A549 (cell line): ENCODE results near the gene WDR75. TPM values are rescaled to one million over a fixed set of nuclear protein-coding genes. Genes with fewer than 3 reads are reported as not detected.

Experiments used
- ATAC-seq, 2 experiments: fragments of 200-7000 bp in 1 of 2; fragments of >200 bp in 1 of 2; cut with Nextera tagmentation in 1 of 2; cut with Tn5 transposase in 1 of 2; 3 replicates each; pipeline versions ENCODE4 v1.8.0 to v1.9.1; 2018 to 2020; ENCODE audit warnings: mild to moderate bottlenecking in 1 of 2, moderate library complexity in 1 of 2
- CTCF ChIA-PET: fragments of 300-600 bp; sonication (Branson Sonifier 250); formaldehyde crosslinking; extraction: SDS; loops from one replicate; lab custom pipeline; 2021; ENCODE audit warnings: antibody characterized with exemption, inconsistent platforms; lab: Yijun Ruan, JAX
- POLR2A ChIA-PET: fragments of 350-600 bp; formaldehyde crosslinking; extraction: SDS; loops from one replicate; lab custom pipeline; 2021; ENCODE audit warnings: antibody characterized with exemption, inconsistent platforms; lab: Yijun Ruan, JAX
- DNase-seq, 2 experiments: peaks; one replicate each; pipeline versions ENCODE4 v3.0.0 to v3.0.0-alpha.2; 2011 to 2016; ENCODE audit warnings: low read depth in 1 of 2, low spot score in 1 of 2
- FAIRE-seq: peaks from 2 replicates; lab custom pipeline; 2011; peaks lifted over from hg19 to GRCh38; lab: Jason Lieb, UNC
- H3K27ac ChIP-seq, 2 experiments: fragments of >200 bp; sonication (Bioruptor Twin); formaldehyde crosslinking; 3 replicates each; pipeline ENCODE4 v1.5.1; 2016 to 2017
- H3K4me1 ChIP-seq: fragments of >200 bp; sonication (Bioruptor Twin); formaldehyde crosslinking; 3 replicates; pipeline ENCODE4 v1.6.1; 2016
- H3K4me2 ChIP-seq: fragments of >200 bp; sonication (Bioruptor Twin); formaldehyde crosslinking; 3 replicates; pipeline ENCODE4 v1.6.1; 2016
- H3K4me3 ChIP-seq: fragments of >200 bp; sonication (Bioruptor Twin); formaldehyde crosslinking; 3 replicates; pipeline ENCODE4 v1.5.1; 2016
- H3K9me3 ChIP-seq: fragments of >200 bp; sonication (Bioruptor Twin); formaldehyde crosslinking; 3 replicates; pipeline ENCODE4 v1.6.1; 2016
- CBX2 ChIP-seq: fragments of 200-600 bp; sonication (generic); IDR thresholded peaks from 2 replicates; pipeline ENCODE4 v1.6.1; 2016; ENCODE audit warnings: low read depth, mild to moderate bottlenecking, borderline replicate concordance
- CBX8 ChIP-seq: fragments of 200-600 bp; sonication (generic); IDR thresholded peaks from 2 replicates; pipeline ENCODE4 v1.6.1; 2016
- CEBPB ChIP-seq, 2 experiments: fragments of >200 bp in 1 of 2; sonication (Bioruptor Twin) in 1 of 2; formaldehyde crosslinking in 1 of 2; IDR thresholded peaks; 2 replicates each; pipeline ENCODE4 v1.6.1; 2012 to 2016
- ESRRA ChIP-seq: fragments of 150-350 bp; IDR thresholded peaks from 2 replicates; pipeline ENCODE4 v1.6.1; 2014; ENCODE audit warnings: mild to moderate bottlenecking, low read length, borderline replicate concordance
- FOSB ChIP-seq: fragments of 250-450 bp; sonication (Bioruptor Pico); IDR thresholded peaks from 2 replicates; pipeline ENCODE4 v1.5.0; 2020; ENCODE audit warnings: mild to moderate bottlenecking, moderate library complexity
- FOXS1 ChIP-seq: fragments of 250-450 bp; sonication (Bioruptor Pico); IDR thresholded peaks from 2 replicates; pipeline ENCODE4 v1.5.0; 2020; ENCODE audit warnings: mild to moderate bottlenecking, moderate library complexity
- GATA3 ChIP-seq: IDR thresholded peaks from 2 replicates; pipeline ENCODE4 v1.6.1; 2012; ENCODE audit warnings: borderline replicate concordance
- HDAC2 ChIP-seq: fragments of 200-600 bp; sonication (generic); IDR thresholded peaks from 2 replicates; pipeline ENCODE4 v1.6.1; 2016
- HOXB5 ChIP-seq: fragments of 250-450 bp; sonication (Bioruptor Pico); IDR thresholded peaks from 2 replicates; pipeline ENCODE4 v1.5.0; 2020; ENCODE audit warnings: mild to moderate bottlenecking, moderate library complexity
- KDM5A ChIP-seq: fragments of 200-600 bp; sonication (generic); IDR thresholded peaks from 2 replicates; pipeline ENCODE4 v1.6.1; 2016; ENCODE audit warnings: antibody characterized with exemption, mild to moderate bottlenecking
- MYC ChIP-seq: IDR thresholded peaks from 2 replicates; pipeline ENCODE4 v1.6.1; 2012; ENCODE audit warnings: mild to moderate bottlenecking, inconsistent platforms, low read length, improper control_type of control experiment, borderline replicate concordance
- POLR2A ChIP-seq: IDR thresholded peaks from 2 replicates; pipeline ENCODE4 v1.6.1; 2012; ENCODE audit warnings: mild to moderate bottlenecking, low read length
- RAD21 ChIP-seq, 2 experiments: fragments of >200 bp in 1 of 2; sonication (Bioruptor Twin) in 1 of 2; formaldehyde crosslinking in 1 of 2; IDR thresholded peaks in 1 of 2; conservative IDR thresholded peaks in 1 of 2; 2 replicates in 1 of 2; 3 replicates in 1 of 2; pipeline ENCODE4 v1.6.1; 2012 to 2018; ENCODE audit warnings: inconsistent platforms in 1 of 2
- RCOR1 ChIP-seq: fragments of 150-350 bp; IDR thresholded peaks from 2 replicates; pipeline ENCODE4 v1.6.1; 2014; ENCODE audit warnings: antibody characterized with exemption, low read length, low read depth
- RNF2 ChIP-seq: fragments of 200-600 bp; sonication (generic); IDR thresholded peaks from 2 replicates; pipeline ENCODE4 v1.6.1; 2016; ENCODE audit warnings: low read depth, mild to moderate bottlenecking, antibody characterized with exemption, moderate library complexity, borderline replicate concordance
- SMC3 ChIP-seq: fragments of >200 bp; sonication (Bioruptor Twin); formaldehyde crosslinking; IDR thresholded peaks from 3 replicates; pipeline ENCODE4 v1.6.1; 2018; ENCODE audit warnings: inconsistent platforms
- TFCP2L1 ChIP-seq: fragments of 250-450 bp; sonication (Bioruptor Pico); IDR thresholded peaks from 2 replicates; pipeline ENCODE4 v1.5.0; 2021; ENCODE audit warnings: mild to moderate bottlenecking
- ZFP36 ChIP-seq: fragments of 450-650 bp; IDR thresholded peaks from 2 replicates; pipeline ENCODE4 v1.6.1; 2014; ENCODE audit warnings: borderline replicate concordance; ENCODE audit not compliant: partially characterized antibody
- ZSCAN20 ChIP-seq: fragments of 250-450 bp; sonication (Bioruptor Pico); IDR thresholded peaks from 2 replicates; pipeline ENCODE4 v1.8.0; 2022; ENCODE audit warnings: mild to moderate bottlenecking, moderate library complexity
- WGBS: methylation state at CpG from one replicate; pipeline ENCODE4 v1.1.6; 2017; ENCODE audit errors: missing lambda C conversion rate; 5-methylcytosine and 5-hydroxymethylcytosine counted together
- polyA plus RNA-seq, 4 experiments: library from polyadenylated mRNA; depleted of rRNA in 3 of 4; stranded (reverse); fragments of >200 nt; fragmentation: RNase III in 1 of 4; extraction: RNeasy Plus Mini Kit Qiagen cat#74134 plus additional on column Dnase treatment in 1 of 4; gene quantifications; 2 replicates in 3 of 4; 3 replicates in 1 of 4; pipeline ENCODE4 v1.2.3, GENCODE V29; 2011 to 2017
- TF ChIP-seq, protein P1 (sequence below): IDR thresholded peaks from 2 replicates; pipeline ENCODE4 v1.6.1; 2012
- TF ChIP-seq, protein P2 (sequence below): fragments of >200 bp; sonication (Bioruptor Twin); formaldehyde crosslinking; IDR thresholded peaks from 3 replicates; pipeline ENCODE4 v1.5.1; 2016
- TF ChIP-seq, protein P3 (sequence below): fragments of 250-450 bp; sonication (Bioruptor Pico); IDR thresholded peaks from 2 replicates; pipeline ENCODE4 v1.5.0; 2021; ENCODE audit warnings: mild to moderate bottlenecking, moderate library complexity, borderline replicate concordance
- TF ChIP-seq, protein P4 (sequence below): fragments of >200 bp; sonication (Bioruptor Twin); formaldehyde crosslinking; IDR thresholded peaks from 2 replicates; pipeline ENCODE4 v1.6.1; 2016
- TF ChIP-seq, protein P5 (sequence below): IDR thresholded peaks from 2 replicates; pipeline ENCODE4 v1.6.1; 2012; ENCODE audit warnings: low read depth, borderline replicate concordance

WDR75 gene
- polyA plus RNA-seq, 2 of the 4 experiments (the other 2 are of a cell fraction) = 65.5 to 122 TPM

DNA sequence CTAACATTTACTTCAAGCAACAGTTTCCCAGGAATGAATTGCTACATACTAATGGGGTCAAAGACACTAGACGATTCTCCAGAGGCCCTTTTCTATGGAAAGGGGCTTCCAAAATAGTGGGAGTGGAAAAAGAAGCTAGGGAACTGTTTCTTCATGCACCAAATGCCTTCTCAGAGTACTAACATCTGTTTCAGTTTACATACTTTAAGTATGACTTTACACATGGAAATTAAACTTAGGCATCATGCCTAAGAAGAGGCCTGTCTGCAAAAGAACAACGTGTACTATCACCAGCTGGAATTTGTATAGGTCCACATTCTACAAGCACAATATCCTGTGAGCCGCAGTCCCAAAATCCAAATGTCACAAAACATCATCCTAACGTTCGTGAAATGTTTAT is 29.4 kb upstream of the WDR75 start:
- ChIA-PET POLR2A (no interaction called here), CTCF (interaction anchor here (0.7 to 3.1 kb wide), 19 partner anchors 8 to 1912 kb away, joined by 3 to 43 read pairs (median 6); partner anchors contain the start of gene WDR75)
- Histone ChIP-seq H3K4me1 (peaks cover 38% of the 10 kb centered on the region), H3K4me3 (no peak overlapping the region), H3K4me2 (peak overlapping the region; percentile 29; the same call in 2 of the 3 replicates), H3K9me3 (no peaks in the 10 kb centered on the region), H3K27ac (peak overlapping the region; percentile 61 to 66; a peak in 5 of 6 replicates)
- FAIRE-seq (no peak), ATAC-seq (peak in 1 of 2 experiments; percentile 55; a peak in 3 of 6 replicates), DNase-seq (peak in 1 of 2 experiments; percentile 11)
- WGBS = 21% methylated on average over 5 of the region's 5 CpGs
- TF ChIP-seq, protein P1, sequence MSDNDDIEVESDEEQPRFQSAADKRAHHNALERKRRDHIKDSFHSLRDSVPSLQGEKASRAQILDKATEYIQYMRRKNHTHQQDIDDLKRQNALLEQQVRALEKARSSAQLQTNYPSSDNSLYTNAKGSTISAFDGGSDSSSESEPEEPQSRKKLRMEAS = 0 out of 2 replicates have a peak, but pooled peaks have one; percentile 20
- TF ChIP-seq CBX2 (no peak), KDM5A (no peak), TFCP2L1 (CRISPR knock-in tag) (no peak), POLR2A (no peak)

DNA sequence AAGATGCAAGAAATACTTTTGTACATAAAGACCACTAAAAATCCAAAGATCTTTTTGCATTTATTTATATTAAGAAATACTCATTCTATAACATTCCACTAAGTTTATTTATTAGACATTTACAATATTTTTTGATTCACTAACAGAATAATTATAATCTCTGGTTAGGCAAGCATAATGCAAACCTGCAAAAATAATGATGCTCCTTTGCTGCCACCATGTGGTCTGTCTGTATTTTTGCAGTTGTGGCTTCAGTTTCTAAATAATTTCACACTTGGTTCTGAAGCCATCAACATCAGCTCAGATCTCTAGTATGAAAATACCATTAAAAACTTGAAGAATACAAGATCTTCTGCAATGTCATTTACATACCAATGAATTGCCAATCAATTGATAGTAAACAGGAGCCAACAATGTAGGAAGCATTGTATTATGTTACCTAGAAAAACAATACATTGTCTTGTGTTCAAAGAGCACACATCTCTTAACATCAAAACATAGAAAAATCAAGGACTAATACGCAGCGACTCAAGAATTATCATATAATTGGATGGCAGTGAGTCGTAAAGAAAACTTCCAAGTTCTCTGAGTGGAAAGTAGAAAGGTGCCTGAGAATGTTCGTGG is 28.8 kb upstream of the WDR75 start:
- no peak overlapping the region for H3K4me3 ChIP-seq
- WGBS = 19% methylated on average over 4 of the region's 4 CpGs
- ATAC-seq = peak in 1 of 2 experiments; percentile 77; a peak in 3 of 6 replicates
- ChIA-PET POLR2A (no interaction called here), CTCF (interaction anchor here (0.6 to 3.1 kb wide), 29 partner anchors 9 to 1913 kb away, joined by 3 to 43 read pairs (median 4); partner anchors contain the start of gene WDR75)
- DNase-seq = peak; percentile 12 to 53
- peak overlapping the region; percentile 29; the same call in 2 of the 3 replicates for H3K4me2 ChIP-seq
- no peaks in the 10 kb centered on the region for H3K9me3 ChIP-seq
- FAIRE-seq = peak; percentile 76
- H3K27ac ChIP-seq = peak overlapping the region; percentile 61 to 66; a peak in 4 of 6 replicates
- no peak for TF ChIP-seq MYC
- TF ChIP-seq, protein P1 = 0 out of 2 replicates have a peak, but pooled peaks have one; percentile 7
- no peak for TF ChIP-seq FOSB (CRISPR knock-in tag)
- TF ChIP-seq RNF2 = no peak
- TF ChIP-seq, protein P2, sequence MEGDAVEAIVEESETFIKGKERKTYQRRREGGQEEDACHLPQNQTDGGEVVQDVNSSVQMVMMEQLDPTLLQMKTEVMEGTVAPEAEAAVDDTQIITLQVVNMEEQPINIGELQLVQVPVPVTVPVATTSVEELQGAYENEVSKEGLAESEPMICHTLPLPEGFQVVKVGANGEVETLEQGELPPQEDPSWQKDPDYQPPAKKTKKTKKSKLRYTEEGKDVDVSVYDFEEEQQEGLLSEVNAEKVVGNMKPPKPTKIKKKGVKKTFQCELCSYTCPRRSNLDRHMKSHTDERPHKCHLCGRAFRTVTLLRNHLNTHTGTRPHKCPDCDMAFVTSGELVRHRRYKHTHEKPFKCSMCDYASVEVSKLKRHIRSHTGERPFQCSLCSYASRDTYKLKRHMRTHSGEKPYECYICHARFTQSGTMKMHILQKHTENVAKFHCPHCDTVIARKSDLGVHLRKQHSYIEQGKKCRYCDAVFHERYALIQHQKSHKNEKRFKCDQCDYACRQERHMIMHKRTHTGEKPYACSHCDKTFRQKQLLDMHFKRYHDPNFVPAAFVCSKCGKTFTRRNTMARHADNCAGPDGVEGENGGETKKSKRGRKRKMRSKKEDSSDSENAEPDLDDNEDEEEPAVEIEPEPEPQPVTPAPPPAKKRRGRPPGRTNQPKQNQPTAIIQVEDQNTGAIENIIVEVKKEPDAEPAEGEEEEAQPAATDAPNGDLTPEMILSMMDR = peak; percentile 94
- peak; percentile 91 for TF ChIP-seq SMC3
- no peak for TF ChIP-seq ZSCAN20 (CRISPR knock-in tag)
- TF ChIP-seq CEBPB (IDR thresholded peaks at IDR 0.05) = no peak; a peak in 1 of 4 replicates
- peak; percentile 95 to 97 for TF ChIP-seq RAD21 (conservative IDR thresholded peaks at IDR 0.05 in 1 of 2, IDR thresholded peaks at IDR 0.05 in 1 of 2)
- peaks cover 33% of the 10 kb centered on the region for H3K4me1 ChIP-seq

DNA sequence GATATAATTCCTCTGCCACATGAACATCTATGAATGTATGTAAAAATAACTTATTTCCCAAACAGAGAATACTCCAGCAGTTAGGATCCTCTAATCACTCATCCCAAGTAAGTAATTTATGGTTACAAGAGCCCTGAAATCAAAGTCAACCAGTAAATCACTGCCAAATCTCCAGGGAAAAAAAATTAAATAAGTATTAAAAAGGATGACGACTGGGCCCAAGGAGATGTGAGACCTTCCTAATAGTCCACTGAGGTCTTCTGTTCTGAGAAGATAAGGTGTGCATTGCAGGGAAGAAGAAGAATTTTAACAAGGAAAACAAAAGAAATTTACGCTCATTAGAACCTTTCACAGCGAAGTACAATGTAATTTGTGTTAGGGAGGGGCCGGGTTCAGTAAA is 28.0 kb upstream of the WDR75 start:
- H3K4me3 ChIP-seq = no peak overlapping the region
- no peak overlapping the region for H3K27ac ChIP-seq
- ATAC-seq (no peak), FAIRE-seq (no peak), DNase-seq (no peak)
- H3K4me1 ChIP-seq = peaks cover 25% of the 10 kb centered on the region
- ChIA-PET POLR2A (no interaction called here), CTCF (interaction anchor here (0.7 to 3.1 kb wide), 13 partner anchors 10 to 1914 kb away, joined by 3 to 43 read pairs (median 4); partner anchors contain the start of gene WDR75)
- no peak overlapping the region for H3K4me2 ChIP-seq
- TF ChIP-seq ESRRA (no peak), ZFP36 (no peak), GATA3 (no peak), POLR2A (no peak), KDM5A (no peak), FOXS1 (no peak), HDAC2 (no peak), RAD21 (conservative IDR thresholded peaks at IDR 0.05 in 1 of 2, IDR thresholded peaks at IDR 0.05 in 1 of 2) (no peak), CBX8 (no peak), HOXB5 (no peak), RCOR1 (no peak)
- TF ChIP-seq, protein P3, sequence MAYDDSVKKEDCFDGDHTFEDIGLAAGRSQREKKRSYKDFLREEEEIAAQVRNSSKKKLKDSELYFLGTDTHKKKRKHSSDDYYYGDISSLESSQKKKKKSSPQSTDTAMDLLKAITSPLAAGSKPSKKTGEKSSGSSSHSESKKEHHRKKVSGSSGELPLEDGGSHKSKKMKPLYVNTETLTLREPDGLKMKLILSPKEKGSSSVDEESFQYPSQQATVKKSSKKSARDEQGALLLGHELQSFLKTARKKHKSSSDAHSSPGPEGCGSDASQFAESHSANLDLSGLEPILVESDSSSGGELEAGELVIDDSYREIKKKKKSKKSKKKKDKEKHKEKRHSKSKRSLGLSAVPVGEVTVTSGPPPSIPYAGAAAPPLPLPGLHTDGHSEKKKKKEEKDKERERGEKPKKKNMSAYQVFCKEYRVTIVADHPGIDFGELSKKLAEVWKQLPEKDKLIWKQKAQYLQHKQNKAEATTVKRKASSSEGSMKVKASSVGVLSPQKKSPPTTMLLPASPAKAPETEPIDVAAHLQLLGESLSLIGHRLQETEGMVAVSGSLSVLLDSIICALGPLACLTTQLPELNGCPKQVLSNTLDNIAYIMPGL = no peak
- TF ChIP-seq, protein P4, sequence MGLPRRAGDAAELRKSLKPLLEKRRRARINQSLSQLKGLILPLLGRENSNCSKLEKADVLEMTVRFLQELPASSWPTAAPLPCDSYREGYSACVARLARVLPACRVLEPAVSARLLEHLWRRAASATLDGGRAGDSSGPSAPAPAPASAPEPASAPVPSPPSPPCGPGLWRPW = no peak
- TF ChIP-seq, protein P5, sequence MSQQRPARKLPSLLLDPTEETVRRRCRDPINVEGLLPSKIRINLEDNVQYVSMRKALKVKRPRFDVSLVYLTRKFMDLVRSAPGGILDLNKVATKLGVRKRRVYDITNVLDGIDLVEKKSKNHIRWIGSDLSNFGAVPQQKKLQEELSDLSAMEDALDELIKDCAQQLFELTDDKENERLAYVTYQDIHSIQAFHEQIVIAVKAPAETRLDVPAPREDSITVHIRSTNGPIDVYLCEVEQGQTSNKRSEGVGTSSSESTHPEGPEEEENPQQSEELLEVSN = no peak
- H3K9me3 ChIP-seq = no peaks in the 10 kb centered on the region
- 88% methylated on average over 4 of the region's 4 CpGs for WGBS
